B cell (primary cell): ENCODE results near the gene CCDC179. TPM values are rescaled to one million over a fixed set of nuclear protein-coding genes. Genes with fewer than 3 reads are reported as not detected.

Source experiments
- ATAC-seq: fragments of 200-7000 bp; cut with Tn5 transposase; one replicate; pipeline ENCODE4 v1.10.0; 2021; ENCODE audit warnings: low read depth, mild to moderate bottlenecking, moderate number of reproducible peaks, moderate library complexity
- CTCF ChIA-PET: fragments of 350-600 bp; sonication (Branson Sonifier 250); formaldehyde crosslinking; loops from one replicate; lab custom pipeline; 2021; ENCODE audit warnings: antibody characterized with exemption, inconsistent platforms; lab: Charles Lee
- POLR2A ChIA-PET: fragments of 350-600 bp; sonication (Branson Sonifier 250); formaldehyde crosslinking; loops from one replicate; lab custom pipeline; 2021; ENCODE audit warnings: antibody characterized with exemption; lab: Charles Lee
- DNase-seq: peaks from one replicate; pipeline ENCODE4 v3.0.0; 2013
- H2AFZ ChIP-seq: 2 replicates; pipeline ENCODE4 v1.6.1; 2012; ENCODE audit warnings: mild to moderate bottlenecking, low read depth, low read length; ENCODE audit not compliant: insufficient read depth, poor library complexity, severe bottlenecking
- H3K27ac ChIP-seq, 2 donors: 1 replicate in 1 of 2; 2 replicates in 1 of 2; pipeline ENCODE4 v1.5.1; 2012 to 2013; ENCODE audit warnings: low read length in 2 of 2, mild to moderate bottlenecking in 2 of 2, moderate library complexity in 1 of 2
- H3K27me3 ChIP-seq, 4 experiments: fragments of 200-600 bp in 1 of 4; sonication (generic) in 1 of 4; replicated peaks in 1 of 4; 1 replicate in 2 of 4; 2 replicates in 2 of 4; pipeline versions ENCODE4 v1.6.1 to v1.7.0; 2013 to 2016; ENCODE audit warnings: low read length in 3 of 4, mild to moderate bottlenecking in 2 of 4, mixed read lengths in 1 of 4, moderate library complexity in 1 of 4; ENCODE audit not compliant: insufficient read depth in 4 of 4, control insufficient read depth in 3 of 4; ENCODE audit errors: control extremely low read depth in 1 of 4
- H3K36me3 ChIP-seq, 2 experiments: replicated peaks in 1 of 2; 1 replicate in 1 of 2; 2 replicates in 1 of 2; pipeline versions ENCODE4 v1.6.1 to v1.7.1; 2013; ENCODE audit warnings: low read length in 1 of 2; ENCODE audit not compliant: insufficient read depth in 2 of 2, control insufficient read depth in 1 of 2; ENCODE audit errors: control extremely low read depth in 1 of 2, extremely low read depth in 1 of 2
- H3K4me1 ChIP-seq, 2 donors: fragments of 200-600 bp in 1 of 2; sonication (generic) in 1 of 2; 1 replicate in 1 of 2; 2 replicates in 1 of 2; pipeline versions ENCODE4 v1.5.1 to v1.6.1; 2013 to 2017; ENCODE audit warnings: low read length in 2 of 2; ENCODE audit not compliant: control insufficient read depth in 2 of 2, insufficient read depth in 2 of 2
- H3K4me2 ChIP-seq: replicated peaks from 2 replicates; pipeline ENCODE3; 2012; ENCODE audit warnings: mild to moderate bottlenecking, low read depth, low read length; ENCODE audit not compliant: poor library complexity, severe bottlenecking
- H3K4me3 ChIP-seq, 5 experiments: fragments of 200-600 bp in 1 of 5; sonication (generic) in 1 of 5; 1 replicate in 3 of 5; 2 replicates in 2 of 5; pipeline versions ENCODE4 v1.5.1 to v1.7.0; 2011 to 2016; ENCODE audit warnings: low read length in 4 of 5, mild to moderate bottlenecking in 4 of 5, low read depth in 2 of 5, control low read depth in 1 of 5, moderate library complexity in 1 of 5; ENCODE audit not compliant: insufficient read depth in 1 of 5; ENCODE audit errors: control extremely low read depth in 1 of 5, extremely low read depth in 1 of 5
- H3K79me2 ChIP-seq: fragments of 200-600 bp; sonication (generic); one replicate; pipeline ENCODE4 v1.6.0; 2016; ENCODE audit warnings: low read length; ENCODE audit not compliant: control insufficient read depth, insufficient read depth
- H3K9ac ChIP-seq: fragments of 200-600 bp; sonication (generic); 2 replicates; pipeline ENCODE4 v1.6.1; 2017; ENCODE audit warnings: mild to moderate bottlenecking, low read length, moderate library complexity
- H3K9me3 ChIP-seq, 3 donors: one replicate each; pipeline versions ENCODE4 v1.6.1 to v1.7.1; 2013; ENCODE audit warnings: low read length in 2 of 3; ENCODE audit not compliant: control insufficient read depth in 2 of 3, insufficient read depth in 1 of 3; ENCODE audit errors: control extremely low read depth in 1 of 3
- H4K20me1 ChIP-seq: 2 replicates; pipeline ENCODE4 v1.6.0; 2012; ENCODE audit warnings: mild to moderate bottlenecking, low read length; ENCODE audit not compliant: insufficient read depth, control insufficient read depth, poor library complexity, severe bottlenecking
- H3K27ac Mint-ChIP-seq: one replicate; pipeline ENCODE4 v1.8.0; 2021; ENCODE audit warnings: mixed read lengths
- H3K27me3 Mint-ChIP-seq: one replicate; pipeline ENCODE4 v1.8.0; 2021; ENCODE audit warnings: mixed read lengths
- H3K4me1 Mint-ChIP-seq: one replicate; pipeline ENCODE4 v1.8.0; 2021; ENCODE audit warnings: mixed read lengths
- H3K4me3 Mint-ChIP-seq: one replicate; pipeline ENCODE4 v1.8.0; 2021; ENCODE audit warnings: mixed read lengths
- H3K9me3 Mint-ChIP-seq: one replicate; pipeline ENCODE4 v1.8.0; 2022; ENCODE audit warnings: mixed read lengths; ENCODE audit not compliant: insufficient read depth
- EZH2 ChIP-seq: IDR thresholded peaks from 2 replicates; pipeline ENCODE4 v1.6.1; 2012; ENCODE audit warnings: borderline replicate concordance, low read depth, mild to moderate bottlenecking, moderate library complexity, low read length; ENCODE audit not compliant: insufficient read depth, poor library complexity, severe bottlenecking
- WGBS: methylation state at CpG from one replicate; pipeline ENCODE4 v1.1.5; 2013; ENCODE audit warnings: missing lambda C conversion rate; ENCODE audit not compliant: insufficient coverage; 5-methylcytosine and 5-hydroxymethylcytosine counted together
- intact Hi-C: fragments of 100-400 bp; cut with micrococcal nuclease; formaldehyde crosslinking; loops from one replicate; pipeline ENCODE4 v1.10.0; 2022
- polyA plus RNA-seq: library from polyadenylated mRNA; depleted of rRNA; stranded (reverse); fragments of >200 nt; gene quantifications from 2 replicates; pipeline ENCODE4 v1.2.3, GENCODE V29; 2012
- total RNA-seq, 2 donors: library from RNA; stranded (reverse); fragments of 120-200 nt in 1 of 2; gene quantifications; 1 replicate in 1 of 2; 2 replicates in 1 of 2; pipeline versions ENCODE4 v1.2.3 to v1.2.4, GENCODE V29; 2013 to 2022
- TF ChIP-seq, protein P1 (sequence below): fragments of 200-600 bp; IDR thresholded peaks from one replicate; pipeline ENCODE4 v1.8.0; 2022; ENCODE audit warnings: antibody characterized with exemption, mild to moderate bottlenecking

Gene CCDC179
- total and polyA plus RNA-seq, 2 donors (not counting 1 experiment from before 2014, with no cell fraction given): not detected

- CTCF ChIA-PET: interaction anchor here (3.6 kb wide), 1 partner anchor 11 kb away, joined by 18 read pairs; no protein-coding TSS in a partner anchor
- Histone ChIP-seq H3K4me2 (no peak overlapping the region), H3K27me3 (peaks cover 0 to 4% (median 0%) of the 10 kb centered on the region in 4 experiments), H3K9ac (no peak overlapping the region), H3K36me3 (no peaks in the 10 kb centered on the region), H3K27ac (no peak overlapping the region), H3K4me3 (no peak overlapping the region), H3K9me3 (no peaks in the 10 kb centered on the region), H2AFZ (no peak overlapping the region), H3K4me1 (no peaks in the 10 kb centered on the region), H3K79me2 (no peaks in the 10 kb centered on the region), H4K20me1 (no peaks in the 10 kb centered on the region)
- no peaks in the 10 kb centered on the region for H3K4me1 Mint-ChIP-seq
- no peak overlapping the region for H3K27ac Mint-ChIP-seq
- intact Hi-C loops: no loop called here
- DNase-seq: no peak
- peaks cover 14% of the 10 kb centered on the region for H3K27me3 Mint-ChIP-seq
- POLR2A ChIA-PET: no interaction called here
- TF ChIP-seq EZH2: no peak
- TF ChIP-seq, protein P1, sequence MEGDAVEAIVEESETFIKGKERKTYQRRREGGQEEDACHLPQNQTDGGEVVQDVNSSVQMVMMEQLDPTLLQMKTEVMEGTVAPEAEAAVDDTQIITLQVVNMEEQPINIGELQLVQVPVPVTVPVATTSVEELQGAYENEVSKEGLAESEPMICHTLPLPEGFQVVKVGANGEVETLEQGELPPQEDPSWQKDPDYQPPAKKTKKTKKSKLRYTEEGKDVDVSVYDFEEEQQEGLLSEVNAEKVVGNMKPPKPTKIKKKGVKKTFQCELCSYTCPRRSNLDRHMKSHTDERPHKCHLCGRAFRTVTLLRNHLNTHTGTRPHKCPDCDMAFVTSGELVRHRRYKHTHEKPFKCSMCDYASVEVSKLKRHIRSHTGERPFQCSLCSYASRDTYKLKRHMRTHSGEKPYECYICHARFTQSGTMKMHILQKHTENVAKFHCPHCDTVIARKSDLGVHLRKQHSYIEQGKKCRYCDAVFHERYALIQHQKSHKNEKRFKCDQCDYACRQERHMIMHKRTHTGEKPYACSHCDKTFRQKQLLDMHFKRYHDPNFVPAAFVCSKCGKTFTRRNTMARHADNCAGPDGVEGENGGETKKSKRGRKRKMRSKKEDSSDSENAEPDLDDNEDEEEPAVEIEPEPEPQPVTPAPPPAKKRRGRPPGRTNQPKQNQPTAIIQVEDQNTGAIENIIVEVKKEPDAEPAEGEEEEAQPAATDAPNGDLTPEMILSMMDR: no peak
- H3K4me3 Mint-ChIP-seq: no peak overlapping the region
- no peaks in the 10 kb centered on the region for H3K9me3 Mint-ChIP-seq
- WGBS: no CpG with 5 or more reads among the region's 1 CpG
- ATAC-seq: no peak
Observed at GRCh38 chr11:22798901-22799300, 61.4 kb downstream of the CCDC179 start.

DNA sequence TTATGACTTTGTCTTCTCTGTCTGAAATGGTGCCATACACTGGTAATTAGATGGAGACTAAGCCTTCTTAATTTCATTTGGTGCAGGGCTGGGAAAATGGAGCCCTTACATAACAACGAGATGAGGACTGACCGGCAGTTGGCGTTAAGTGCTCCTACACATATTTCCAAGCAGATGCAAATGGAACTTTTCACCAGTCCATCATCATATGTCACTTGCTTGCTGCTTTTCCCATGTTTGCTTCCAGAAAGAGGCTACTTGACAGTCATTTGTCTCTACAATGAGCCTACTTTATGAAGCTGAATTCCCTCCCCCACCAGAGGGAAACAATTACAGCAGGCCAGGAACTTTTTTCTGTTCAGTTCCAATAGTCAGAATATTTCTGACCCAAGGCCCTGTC, 63.2 kb downstream of the CCDC179 start:
- no peak overlapping the region for H3K9ac ChIP-seq
- ATAC-seq: no peak
- ChIA-PET POLR2A (no interaction called here), CTCF (interaction anchor here (3.6 kb wide), 1 partner anchor 9 kb away, joined by 18 read pairs; no protein-coding TSS in a partner anchor)
- H3K79me2 ChIP-seq: no peaks in the 10 kb centered on the region
- Mint-ChIP-seq H3K27me3 (peaks cover 14% of the 10 kb centered on the region), H3K27ac (no peak overlapping the region), H3K4me3 (no peak overlapping the region), H3K4me1 (no peaks in the 10 kb centered on the region), H3K9me3 (no peaks in the 10 kb centered on the region)
- H3K4me2 ChIP-seq: no peak overlapping the region
- intact Hi-C loops: no loop called here
- H3K27ac ChIP-seq: no peak overlapping the region
- no peak overlapping the region for H3K4me3 ChIP-seq
- H3K4me1 ChIP-seq: no peaks in the 10 kb centered on the region
- no peaks in the 10 kb centered on the region for H3K9me3 ChIP-seq
- H4K20me1 ChIP-seq: no peaks in the 10 kb centered on the region
- WGBS: 96% methylated on average over 3 of the region's 3 CpGs
- DNase-seq: no peak
- H3K36me3 ChIP-seq: no peaks in the 10 kb centered on the region
- H3K27me3 ChIP-seq: peaks cover 0 to 3% (median 0%) of the 10 kb centered on the region in 4 experiments
- TF ChIP-seq, protein P1: no peak
- TF ChIP-seq EZH2: no peak
- H2AFZ ChIP-seq: no peak overlapping the region

Other genes with a start within 250 kb of the CCDC179 start
- 26.6 TPM in 2 replicates for gene FANCF, start 234.7 kb downstream of the CCDC179 start, total RNA-seq
- 3.1 and 4.3 TPM in 2 replicates for gene FANCF, start 234.7 kb downstream of the CCDC179 start, polyA plus RNA-seq
- 4.5 and 6.5 TPM in 2 replicates for gene GAS2, start 193.9 kb downstream of the CCDC179 start, total RNA-seq
- gene GAS2, start 193.9 kb downstream of the CCDC179 start, polyA plus RNA-seq: 2.1 and 2.5 TPM in 2 replicates
- 18.3 and 20.4 TPM in 2 replicates for gene SVIP, start 30.7 kb downstream of the CCDC179 start, total RNA-seq
- 5.6 and 7.9 TPM in 2 replicates for gene SVIP, start 30.7 kb downstream of the CCDC179 start, polyA plus RNA-seq